ENCODE measurements around the gene SIRPB2. TPM values are rescaled to one million over a fixed set of nuclear protein-coding genes. Genes with fewer than 3 reads are reported as not detected.

Gene SIRPB2
- total and polyA plus RNA-seq, 2 of the 4 experiments (the other 2 are of a cell fraction) = not detected

DNA sequence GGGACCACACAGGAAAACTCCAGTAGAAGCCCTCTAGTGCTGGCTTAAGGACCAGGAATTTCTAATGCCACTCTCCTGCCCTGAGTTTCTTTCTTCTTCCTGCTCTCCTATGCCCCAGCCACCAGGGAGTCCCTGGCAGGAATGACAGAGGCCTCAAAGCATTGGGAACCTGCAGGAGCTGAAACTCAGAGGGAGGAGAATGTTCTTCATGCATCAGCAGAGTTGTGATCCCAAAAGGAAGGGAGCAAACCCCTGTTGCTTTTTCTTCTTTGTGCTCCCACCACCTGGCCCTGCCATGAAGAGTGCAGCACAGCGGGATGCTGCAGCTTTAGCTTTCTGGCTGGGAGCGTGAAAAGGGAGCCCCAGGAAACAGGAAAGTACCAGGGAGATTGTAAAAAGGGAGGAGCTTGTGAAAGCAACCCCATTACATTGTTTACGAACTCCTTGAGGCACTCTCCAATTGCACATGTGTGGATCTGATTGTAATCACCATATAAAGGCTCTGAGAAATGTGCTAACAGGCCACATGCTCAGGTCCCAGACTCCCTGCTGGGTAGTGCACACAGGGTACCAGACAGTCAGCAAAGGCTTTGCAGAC, 63.7 kb downstream of the SIRPB2 start:
- intact Hi-C loops (cut with micrococcal nuclease) = no loop called here
- Histone ChIP-seq H2AK5ac (ENCODE audit: low read depth, low read length) (0 out of 2 replicates have a peak overlapping the region, but pooled peaks have one; percentile 27), H3K36me3 (ENCODE audit: control insufficient read depth, insufficient read depth, low read length) (no peaks in the 10 kb centered on the region), H3K4me2 (ENCODE audit: low read depth, low read length) (no peak overlapping the region), H3K4me1 (ENCODE audit: control insufficient read depth, insufficient read depth, low read length) (peaks cover 7% of the 10 kb centered on the region), H2AFZ (replicated peaks; ENCODE audit: low read length, poor library complexity) (peak overlapping the region; percentile 58), H4K91ac (ENCODE audit: insufficient read depth, low read depth, low read length) (no peak overlapping the region), H2BK20ac (ENCODE audit: low read depth, low read length) (no peak overlapping the region), H3K23ac (ENCODE audit: low read depth, low read length) (no peak overlapping the region), H3K14ac (replicated peaks; ENCODE audit: low read depth, low read length) (no peak overlapping the region), H3K9ac (ENCODE audit: low read depth, low read length) (no peak overlapping the region), H3K9me1 (ENCODE audit: insufficient read depth, low read length) (peaks cover 6% of the 10 kb centered on the region; the same call in 1 of the 2 replicates), H4K8ac (ENCODE audit: low read depth in 2 of 2, low read length in 2 of 2) (peak overlapping the region in 1 of 2 experiments; percentile 20; a peak in 1 of 4 replicates), H2AK9ac (replicated peaks; ENCODE audit: low read depth, low read length, poor library complexity) (no peak overlapping the region), H2BK5ac (ENCODE audit: low read depth, low read length, poor library complexity, severe bottlenecking) (no peak overlapping the region), H3K4me3 (ENCODE audit: insufficient read depth, low read depth, low read length) (no peak overlapping the region), H3K27ac (ENCODE audit: insufficient read depth, low read length) (no peak overlapping the region), H3K18ac (ENCODE audit: low read depth, low read length) (no peak overlapping the region), H2BK120ac (ENCODE audit: low read depth, low read length) (no peak overlapping the region), H3K4ac (ENCODE audit: low read depth, low read length) (no peak overlapping the region), H3K79me1 (ENCODE audit: low read depth in 1 of 2, low read length in 2 of 2) (no peaks in the 10 kb centered on the region), H2BK15ac (ENCODE audit: low read depth, low read length) (no peak overlapping the region), H3K56ac (ENCODE audit: extremely low read depth, insufficient read depth, low read length) (no peak overlapping the region), H4K5ac (ENCODE audit: low read depth, low read length) (no peak overlapping the region), H4K20me1 (ENCODE audit: insufficient read depth, low read length) (no peaks in the 10 kb centered on the region), H3K27me3 (ENCODE audit: control insufficient read depth, insufficient read depth, low read length) (no peaks in the 10 kb centered on the region), H3K9me3 (ENCODE audit: control insufficient read depth, insufficient read depth, low read length) (no peaks in the 10 kb centered on the region)
- in situ Hi-C loops (cut with MboI; ENCODE audit: low sequenced_read_pairs) = no loop called here
- DNase-seq = peak; percentile 37
- POLR2A ChIA-PET (ENCODE audit: unreplicated experiment) = interaction anchor here (0.6 kb wide), 1 partner anchor 101 kb away, joined by 3 read pairs; no protein-coding TSS in a partner anchor
- CTCF ChIA-PET = interaction anchor here (0.7 to 1.7 kb wide), 3 partner anchors 10 to 76 kb away, joined by 3 to 5 read pairs (median 4); no protein-coding TSS in a partner anchor
- peak; percentile 28; the same call in 1 of the 2 replicates for ATAC-seq (ENCODE audit: low read depth)
- BruUV-seq (replicated peaks) = no TSS peak
- no CpG with 5 or more reads among the region's 3 CpGs for WGBS, 2 experiments (ENCODE audit: extremely low coverage in 2 of 2, insufficient read length in 1 of 2)
- TF ChIP-seq RFX5 (IDR thresholded peaks at IDR 0.05; ENCODE audit: low read depth, low read length) (no peak), SMC3 (IDR thresholded peaks at IDR 0.05; ENCODE audit: low read depth, low read length) (no peak), BHLHE40 (IDR thresholded peaks at IDR 0.05; ENCODE audit: low read depth, low read length) (no peak), MAFK (IDR thresholded peaks at IDR 0.05; ENCODE audit: low read depth, low read length) (no peak), RAD21 (IDR thresholded peaks at IDR 0.05; ENCODE audit: low read length) (no peak), CEBPB (IDR thresholded peaks at IDR 0.05; ENCODE audit: low read depth, low read length) (no peak), ELK1 (IDR thresholded peaks at IDR 0.05; ENCODE audit: borderline replicate concordance, low read depth, low read length) (no peak), RCOR1 (IDR thresholded peaks at IDR 0.05; ENCODE audit: insufficient replicate concordance, low read length) (no peak), NFE2L2 (IDR thresholded peaks at IDR 0.05; ENCODE audit: low read depth, low read length) (no peak), FOS (IDR thresholded peaks at IDR 0.05; ENCODE audit: low read depth, low read length) (no peak), POLR2A (IDR thresholded peaks at IDR 0.05; ENCODE audit: low read depth, low read length) (no peak), CHD1 (IDR thresholded peaks at IDR 0.05; ENCODE audit: low read depth, low read length) (no peak), MXI1 (IDR thresholded peaks at IDR 0.05; ENCODE audit: borderline replicate concordance, low read depth, low read length) (no peak), MAZ (IDR thresholded peaks at IDR 0.05; ENCODE audit: borderline replicate concordance, low read depth, low read length) (no peak)
- TF ChIP-seq, protein P1, sequence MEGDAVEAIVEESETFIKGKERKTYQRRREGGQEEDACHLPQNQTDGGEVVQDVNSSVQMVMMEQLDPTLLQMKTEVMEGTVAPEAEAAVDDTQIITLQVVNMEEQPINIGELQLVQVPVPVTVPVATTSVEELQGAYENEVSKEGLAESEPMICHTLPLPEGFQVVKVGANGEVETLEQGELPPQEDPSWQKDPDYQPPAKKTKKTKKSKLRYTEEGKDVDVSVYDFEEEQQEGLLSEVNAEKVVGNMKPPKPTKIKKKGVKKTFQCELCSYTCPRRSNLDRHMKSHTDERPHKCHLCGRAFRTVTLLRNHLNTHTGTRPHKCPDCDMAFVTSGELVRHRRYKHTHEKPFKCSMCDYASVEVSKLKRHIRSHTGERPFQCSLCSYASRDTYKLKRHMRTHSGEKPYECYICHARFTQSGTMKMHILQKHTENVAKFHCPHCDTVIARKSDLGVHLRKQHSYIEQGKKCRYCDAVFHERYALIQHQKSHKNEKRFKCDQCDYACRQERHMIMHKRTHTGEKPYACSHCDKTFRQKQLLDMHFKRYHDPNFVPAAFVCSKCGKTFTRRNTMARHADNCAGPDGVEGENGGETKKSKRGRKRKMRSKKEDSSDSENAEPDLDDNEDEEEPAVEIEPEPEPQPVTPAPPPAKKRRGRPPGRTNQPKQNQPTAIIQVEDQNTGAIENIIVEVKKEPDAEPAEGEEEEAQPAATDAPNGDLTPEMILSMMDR (conservative IDR thresholded peaks at IDR 0.05; ENCODE audit: low read depth, low read length) = no peak
- TF ChIP-seq, protein P2, sequence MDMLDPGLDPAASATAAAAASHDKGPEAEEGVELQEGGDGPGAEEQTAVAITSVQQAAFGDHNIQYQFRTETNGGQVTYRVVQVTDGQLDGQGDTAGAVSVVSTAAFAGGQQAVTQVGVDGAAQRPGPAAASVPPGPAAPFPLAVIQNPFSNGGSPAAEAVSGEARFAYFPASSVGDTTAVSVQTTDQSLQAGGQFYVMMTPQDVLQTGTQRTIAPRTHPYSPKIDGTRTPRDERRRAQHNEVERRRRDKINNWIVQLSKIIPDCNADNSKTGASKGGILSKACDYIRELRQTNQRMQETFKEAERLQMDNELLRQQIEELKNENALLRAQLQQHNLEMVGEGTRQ (IDR thresholded peaks at IDR 0.05; ENCODE audit: low read depth, low read length) = no peak
- dilution Hi-C loops (cut with HindIII; ENCODE audit: low sequenced_read_pairs, unreplicated experiment) = no loop called here
